ENCODE measurements around the gene TOX2.

Gene TOX2

GRCh38 chr20:43914311-43915210, at the start of gene TOX2:
Gene TOX2, plus strand, starts transcription at chr20:43914852. Its CDS starts 40 bp downstream, at chr20:43914892.
- peak; percentile 28 to 41 for DNase-seq

- no peak for DNase-seq
Observed at GRCh38 chr20:43868091-43868490, 46.6 kb upstream of the TOX2 start.

GRCh38 chr20:43870484-43870883, 44.2 kb upstream of the TOX2 start:
- DNase-seq: no peak

- no peak for DNase-seq
Observed at GRCh38 chr20:43878776-43879175, 35.9 kb upstream of the TOX2 start.

GRCh38 chr20:43893930-43894329, 20.7 kb upstream of the TOX2 start:
- DNase-seq: no peak

GRCh38 chr20:43894491-43894890, 20.2 kb upstream of the TOX2 start:
- DNase-seq: no peak

GRCh38 chr20:43895235-43895634, 19.4 kb upstream of the TOX2 start:
- no peak for DNase-seq

GRCh38 chr20:43899274-43900120, 15.2 kb upstream of the TOX2 start:
- DNase-seq: no peak

- no peak for DNase-seq
Observed at GRCh38 chr20:43900121-43900466, 14.6 kb upstream of the TOX2 start.

- DNase-seq: no peak
Observed at GRCh38 chr20:43900496-43900895, 14.2 kb upstream of the TOX2 start.

GRCh38 chr20:43901296-43901695, 13.4 kb upstream of the TOX2 start:
- DNase-seq: no peak

- DNase-seq: no peak
Observed at GRCh38 chr20:43903953-43904826, 10.5 kb upstream of the TOX2 start.

GRCh38 chr20:43904827-43905177, 9.8 kb upstream of the TOX2 start:
- no peak for DNase-seq

- no peak for DNase-seq
Observed at GRCh38 chr20:43906505-43907034, 8.1 kb upstream of the TOX2 start.

GRCh38 chr20:43909211-43909610, 5.4 kb upstream of the TOX2 start:
- DNase-seq: no peak

- DNase-seq: no peak
Observed at GRCh38 chr20:43909720-43910119, 4.9 kb upstream of the TOX2 start.

- no peak for DNase-seq
Observed at GRCh38 chr20:43910564-43910963, 4.1 kb upstream of the TOX2 start.

GRCh38 chr20:43911066-43911465, 3.6 kb upstream of the TOX2 start:
- DNase-seq: no peak

- DNase-seq: no peak
Observed at GRCh38 chr20:43913291-43914025, 1.2 kb upstream of the TOX2 start.

GRCh38 chr20:43915211-43916072, 790 bp downstream of the TOX2 start:
- DNase-seq: peak; percentile 35 to 38

Data from activated CD4-positive, alpha-beta T cell treated with anti-CD3 and anti-CD28 coated beads, Interleukin-2, amount 50 U/mL, for 48 hours (primary cell).